ENCODE results near the gene NAV2.
"Not testable (repeated sequence)": the region's sequence is repeated elsewhere in the genome, so short reads cannot be mapped to it uniquely, and the experiment has no call there.

NAV2 gene

GRCh38 chr11:20075627-20076026, 363.0 kb downstream of the NAV2 start:
- DNase-seq = no peak

GRCh38 chr11:20078846-20079245, 366.2 kb downstream of the NAV2 start:
- no peak for DNase-seq

DNA sequence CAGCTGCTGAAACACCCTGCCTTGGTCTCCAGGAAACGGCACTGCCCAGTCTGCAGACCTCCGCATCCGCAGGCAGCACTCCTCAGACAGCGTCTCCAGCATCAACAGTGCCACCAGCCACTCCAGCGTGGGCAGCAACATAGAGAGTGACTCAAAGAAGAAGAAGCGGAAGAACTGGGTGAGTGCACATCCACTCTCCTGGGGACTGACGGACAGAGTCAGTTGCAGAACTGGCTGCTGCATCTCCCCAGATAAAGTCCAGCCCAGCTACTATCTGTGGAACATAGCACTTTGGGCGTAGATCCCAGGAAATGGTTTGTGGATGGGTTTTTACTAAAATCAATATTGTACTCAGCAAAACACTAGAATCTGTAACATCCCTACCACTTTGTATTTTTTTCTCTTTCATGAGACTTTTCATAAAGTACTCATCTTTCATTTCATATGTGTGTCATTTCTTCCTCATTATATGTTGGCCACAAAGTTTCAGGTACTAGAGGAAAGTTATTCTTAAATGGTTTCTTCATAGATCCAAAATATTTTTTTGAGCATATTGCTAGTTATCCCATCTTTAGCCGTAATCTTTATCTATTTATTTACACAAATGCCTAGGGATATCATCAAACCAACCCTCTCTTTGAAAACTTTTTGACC, 367.5 kb downstream of the NAV2 start:
- no peak for DNase-seq

- no peak for DNase-seq
These were observed 368.7 kb downstream of the NAV2 start for GRCh38 chr11:20081336-20081735.

- DNase-seq = not testable (repeated sequence)
These were observed 371.2 kb downstream of the NAV2 start for GRCh38 chr11:20083877-20084276.

DNA sequence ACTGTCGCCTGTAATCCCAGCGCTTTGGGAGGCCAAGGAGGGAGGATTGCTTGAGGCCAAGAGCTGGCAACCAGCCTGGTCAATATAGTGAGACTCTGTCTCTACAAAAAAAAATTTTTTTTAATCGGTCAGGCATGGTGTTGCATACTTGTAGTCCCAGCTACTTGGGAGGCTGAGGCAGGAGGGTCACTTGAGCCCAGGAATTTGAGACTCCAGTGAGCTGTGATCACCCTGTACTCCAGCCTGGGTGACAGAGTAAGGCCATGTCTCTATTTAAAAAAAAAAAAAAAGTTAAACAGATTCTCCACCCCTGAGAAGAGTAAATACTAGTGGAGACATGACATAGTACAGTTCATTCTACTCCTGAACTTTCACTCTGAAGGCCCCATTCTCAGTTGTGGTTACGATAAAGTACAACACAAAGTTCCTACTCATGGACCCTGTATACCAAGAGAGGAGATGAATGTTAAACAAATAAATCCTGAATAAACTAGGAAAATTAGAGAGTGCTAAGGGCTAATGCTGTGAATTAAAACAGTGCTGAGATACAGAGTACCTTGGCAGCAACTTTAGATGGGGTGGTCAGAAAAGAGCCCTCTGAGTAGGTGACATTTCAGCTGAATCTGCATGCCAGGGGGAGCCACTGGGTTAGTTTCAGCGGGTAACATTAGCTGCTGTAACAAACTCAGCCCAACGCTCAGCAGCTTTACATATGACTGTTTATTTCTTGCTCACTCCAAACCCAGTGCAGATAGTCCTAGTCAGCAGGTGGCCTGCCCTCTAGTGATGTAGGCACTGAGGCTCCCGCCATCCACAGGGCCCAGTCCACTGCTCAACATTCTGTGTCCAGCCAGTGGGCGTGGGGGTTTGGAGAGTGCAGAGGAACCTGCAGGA, 372.5 kb downstream of the NAV2 start:
- DNase-seq = no peak

DNA sequence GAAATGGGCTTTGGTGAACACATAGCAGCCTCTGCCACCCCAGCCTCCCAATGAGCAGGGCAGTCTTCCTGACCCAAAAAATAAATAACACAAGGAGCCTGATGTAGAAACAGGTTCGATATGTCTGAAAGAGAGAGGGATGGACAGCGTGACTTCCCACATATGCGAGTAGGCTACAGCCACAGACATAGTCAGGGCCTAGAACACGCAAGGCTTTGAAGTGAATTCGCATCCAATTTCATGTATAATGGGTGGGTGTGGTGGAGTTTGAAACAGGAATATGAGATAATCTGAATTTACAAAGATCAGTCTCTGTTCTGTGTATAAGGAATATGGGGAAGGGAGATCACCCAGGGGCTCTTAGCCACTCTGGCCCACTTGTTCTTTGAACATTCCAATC, 373.3 kb downstream of the NAV2 start:
- DNase-seq = no peak

- no peak for DNase-seq
These were observed 374.5 kb downstream of the NAV2 start for GRCh38 chr11:20087118-20087521.

GRCh38 chr11:20088397-20089225, 376.0 kb downstream of the NAV2 start:
- DNase-seq = no peak

- no peak for DNase-seq
These were observed 376.7 kb downstream of the NAV2 start for GRCh38 chr11:20089367-20089766.

GRCh38 chr11:20089796-20090653, 377.4 kb downstream of the NAV2 start:
- DNase-seq = no peak

- no peak for DNase-seq
These were observed 378.2 kb downstream of the NAV2 start for GRCh38 chr11:20090654-20091374.

DNA sequence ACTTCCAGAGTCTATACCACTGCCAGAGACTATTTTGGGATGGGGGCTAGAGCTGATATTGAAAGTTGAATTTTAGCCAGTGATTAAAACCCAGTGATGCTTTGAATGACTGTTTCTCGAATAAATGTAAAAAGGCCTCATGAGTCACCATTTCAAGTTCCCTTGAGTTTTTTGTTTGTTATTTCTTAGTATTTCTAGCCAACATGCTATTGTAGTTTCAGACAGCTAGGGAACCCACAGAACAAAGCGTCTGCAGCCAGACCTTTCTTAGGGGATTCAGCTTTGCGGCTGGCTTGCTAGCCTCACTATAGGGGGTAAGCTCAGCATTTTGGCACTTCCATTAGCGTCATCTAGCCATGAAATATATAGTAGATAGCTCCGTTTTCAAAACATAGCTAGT, 381.1 kb downstream of the NAV2 start:
- no peak for DNase-seq

DNA sequence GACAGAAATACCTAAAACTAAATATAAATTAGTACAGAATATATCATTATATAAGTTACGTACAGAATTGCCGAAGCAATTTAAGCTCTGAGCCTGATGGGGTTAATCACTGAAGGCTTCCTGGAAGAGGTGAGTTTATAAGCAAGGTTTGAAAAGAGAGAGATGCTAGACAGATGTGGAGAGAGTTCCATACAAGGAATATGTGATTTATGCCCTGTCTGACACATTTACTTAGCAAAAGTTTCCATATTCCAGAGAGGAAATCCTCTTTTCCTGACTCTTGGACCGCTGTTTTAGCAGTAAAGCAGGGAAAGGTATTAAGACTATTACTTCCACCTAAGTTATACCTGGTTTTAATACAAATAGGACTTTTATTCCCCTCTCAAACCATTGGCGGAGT, 382.6 kb downstream of the NAV2 start:
- DNase-seq = no peak

DNA sequence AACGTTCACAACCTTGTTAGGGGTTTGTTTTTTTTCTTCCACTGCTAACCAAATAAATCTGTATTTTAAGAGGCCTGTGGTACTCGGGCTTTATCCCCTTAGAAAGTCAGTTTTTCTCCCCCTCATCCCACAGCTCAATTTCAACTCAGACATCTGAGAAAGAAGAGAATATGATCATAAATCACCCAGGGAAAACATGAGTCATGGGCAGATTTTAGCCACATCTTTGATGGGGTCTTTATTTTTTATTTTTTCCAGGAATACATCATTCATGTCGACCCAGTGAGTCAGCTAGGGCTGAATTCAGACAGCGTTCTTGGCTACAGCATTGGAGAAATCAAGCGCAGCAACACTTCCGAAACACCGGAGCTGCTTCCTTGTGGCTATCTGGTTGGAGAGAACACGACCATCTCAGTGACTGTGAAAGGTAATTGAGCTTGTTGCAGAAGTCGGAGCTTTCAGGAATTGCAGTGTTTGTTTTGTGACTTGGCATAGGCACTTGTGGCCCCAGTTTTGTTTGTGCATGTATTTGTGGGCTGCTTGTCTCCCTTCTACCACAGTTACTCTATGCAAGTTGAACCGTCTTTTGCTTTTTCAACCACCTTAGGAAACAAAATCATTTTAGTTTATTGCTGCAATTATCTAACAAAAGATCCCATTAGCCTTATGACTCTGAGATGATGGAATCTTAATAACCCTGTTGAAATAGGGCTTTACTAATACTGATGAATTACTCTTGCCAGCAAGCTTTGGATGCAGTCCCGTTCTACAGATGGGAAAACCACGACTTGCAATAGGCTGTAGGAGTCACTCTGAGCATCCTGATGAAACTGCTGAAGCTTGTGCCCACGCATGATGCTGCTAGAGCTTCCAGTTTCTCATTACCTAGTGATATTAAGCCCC, 384.9 kb downstream of the NAV2 start:
- DNase-seq = no peak

- DNase-seq = no peak
These were observed 386.9 kb downstream of the NAV2 start for GRCh38 chr11:20099527-20099926.

DNA sequence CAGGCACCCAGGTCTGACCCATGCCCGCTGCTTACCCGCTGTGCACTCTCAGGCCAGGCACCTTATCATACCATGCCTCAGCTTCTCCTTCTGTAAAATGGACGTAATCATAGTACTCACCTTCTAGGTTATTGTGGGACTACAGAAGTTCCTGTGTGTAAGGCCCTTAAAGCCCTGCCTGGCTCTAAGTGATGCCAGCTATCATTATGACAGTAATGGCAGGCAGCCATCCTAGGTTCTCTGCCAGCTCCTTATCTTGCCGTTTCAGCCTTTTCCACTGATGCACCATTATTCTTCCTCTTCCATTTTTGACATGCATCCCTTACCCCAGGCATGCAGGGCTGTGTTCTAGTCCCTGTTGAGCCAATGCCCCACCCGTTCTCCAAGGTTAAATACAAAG, 389.8 kb downstream of the NAV2 start:
- DNase-seq = no peak

DNA sequence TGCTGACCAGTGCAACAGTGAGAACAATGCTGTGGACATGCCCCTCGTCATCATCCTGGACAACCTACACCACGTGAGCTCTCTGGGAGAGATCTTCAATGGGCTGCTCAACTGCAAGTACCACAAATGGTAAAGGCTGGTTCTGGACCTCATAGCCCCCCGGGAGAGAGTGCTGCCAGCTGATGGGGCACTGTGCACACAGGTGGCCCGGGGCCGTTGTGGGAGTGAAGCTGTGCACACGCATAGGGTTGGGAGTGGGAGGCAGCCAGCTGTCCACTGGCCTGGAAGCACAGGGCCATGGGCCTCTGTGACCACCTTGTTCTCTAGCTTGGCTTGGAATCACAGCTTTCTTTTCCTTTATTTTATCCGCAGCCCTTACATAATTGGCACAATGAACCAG, 390.6 kb downstream of the NAV2 start:
- DNase-seq = no peak

DNA sequence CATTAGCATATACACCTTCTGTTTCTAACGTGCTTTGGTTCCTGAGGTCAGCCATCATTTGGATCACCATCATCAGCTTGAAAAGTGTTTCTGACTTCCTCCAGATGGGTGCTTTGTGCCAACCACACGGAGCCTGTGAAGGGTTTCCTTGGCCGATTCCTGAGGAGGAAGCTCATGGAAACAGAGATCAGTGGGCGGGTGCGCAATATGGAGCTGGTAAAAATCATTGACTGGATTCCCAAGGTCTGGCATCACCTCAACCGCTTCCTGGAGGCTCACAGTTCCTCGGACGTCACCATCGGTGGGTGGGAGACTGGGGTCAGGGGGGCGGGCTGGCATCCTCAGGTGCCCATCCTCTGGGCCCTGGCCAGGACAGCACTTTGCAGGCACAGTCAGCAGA, 392.8 kb downstream of the NAV2 start:
- no peak for DNase-seq

DNA sequence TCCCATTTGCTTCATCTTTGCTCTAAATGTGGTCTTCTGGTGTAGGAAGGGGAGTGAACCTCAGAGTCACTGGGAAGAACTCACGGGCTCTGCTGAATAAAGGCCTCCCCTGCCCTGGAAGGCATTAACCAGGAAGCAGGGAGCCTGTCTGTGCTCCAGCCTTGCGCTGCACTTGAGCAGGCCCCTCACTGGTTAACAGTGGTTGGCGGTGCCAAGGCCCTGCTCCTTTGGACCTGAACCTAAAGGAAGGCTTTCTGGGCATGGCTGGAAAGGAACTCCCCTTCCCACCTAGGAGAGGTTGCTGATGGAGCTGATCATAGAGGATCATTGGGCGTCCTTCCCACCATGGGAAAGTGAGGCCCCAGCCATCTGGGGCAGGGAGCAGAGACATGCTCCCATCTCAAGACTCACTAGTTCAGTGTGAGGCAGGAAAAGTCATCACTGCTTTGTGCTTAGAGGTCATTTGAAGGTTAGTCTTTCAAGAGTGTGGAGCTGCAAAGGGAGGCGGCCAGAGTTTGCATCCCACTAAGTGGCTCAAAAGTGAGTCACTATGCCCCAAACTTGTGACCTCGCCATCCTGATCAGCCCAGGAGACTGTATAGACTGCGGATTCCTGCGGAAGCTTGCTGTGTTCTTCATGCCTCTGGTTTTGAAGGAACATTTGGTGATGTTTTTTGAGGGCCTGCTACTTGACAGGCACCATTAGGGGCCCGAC, 397.3 kb downstream of the NAV2 start:
- no peak for DNase-seq
